ENCODE measurements around the gene FBXO45.
A peak's percentile ranks its signal among the peaks of the same experiment; 100 is the strongest.
"Not testable (repeated sequence)": the region's sequence is repeated elsewhere in the genome, so short reads cannot be mapped to it uniquely, and the experiment has no call there.

FBXO45 gene

GRCh38 chr3:196611761-196612483 is 43.5 kb downstream of the FBXO45 start:
- no peak for TF ChIP-seq CTCF (conservative IDR thresholded peaks at IDR 0.05; ENCODE audit: low read length)
- no peak for TF ChIP-seq EZH2phosphoT487 (IDR thresholded peaks at IDR 0.05; ENCODE audit: borderline replicate concordance)
- H4K20me1 ChIP-seq (ENCODE audit: insufficient read depth, low read length, poor library complexity, severe bottlenecking) = no peaks in the 10 kb centered on the region
- peaks cover 12% of the 10 kb centered on the region; the same call in 1 of the 2 replicates for H3F3A ChIP-seq (ENCODE audit: low read depth)
- H2AFZ ChIP-seq (ENCODE audit: low read length) = no peak overlapping the region; the same call in 1 of the 2 replicates
- H3K9me3 ChIP-seq (ENCODE audit: insufficient read depth, low read depth, low read length) = no peaks in the 10 kb centered on the region
- H3K27me3 ChIP-seq (ENCODE audit: insufficient read depth, low read length, poor library complexity, severe bottlenecking) = no peaks in the 10 kb centered on the region
- H3K9me2 ChIP-seq (replicated peaks; ENCODE audit: low read depth, low read length) = no peaks in the 10 kb centered on the region
- no peaks in the 10 kb centered on the region for H3K36me3 ChIP-seq (ENCODE audit: insufficient read depth, low read length)
- H3K4me1 ChIP-seq (ENCODE audit: insufficient read depth, low read length, poor library complexity, severe bottlenecking) = peaks cover 46% of the 10 kb centered on the region
- H3K9ac ChIP-seq (ENCODE audit: low read depth, low read length, poor library complexity, severe bottlenecking) = peak overlapping the region; percentile 86
- H3K79me2 ChIP-seq (ENCODE audit: insufficient read depth, low read length) = peaks cover 33% of the 10 kb centered on the region
- H3K4me2 ChIP-seq (ENCODE audit: low read depth, low read length, poor library complexity, severe bottlenecking) = peak overlapping the region; percentile 88
- H3K4me3 ChIP-seq (ENCODE audit: low read length, poor library complexity, severe bottlenecking) = peak overlapping the region; percentile 67

GRCh38 chr3:196615234-196615633 is 46.8 kb downstream of the FBXO45 start:
- not testable (repeated sequence) for H2AFZ ChIP-seq (ENCODE audit: low read length); H3K27me3 ChIP-seq (ENCODE audit: insufficient read depth, low read length, poor library complexity, severe bottlenecking); H4K20me1 ChIP-seq (ENCODE audit: insufficient read depth, low read length, poor library complexity, severe bottlenecking); H3K4me3 ChIP-seq (ENCODE audit: low read length, poor library complexity, severe bottlenecking); H3K9ac ChIP-seq (ENCODE audit: low read depth, low read length, poor library complexity, severe bottlenecking); H3K9me3 ChIP-seq (ENCODE audit: insufficient read depth, low read depth, low read length); H3K4me2 ChIP-seq (ENCODE audit: low read depth, low read length, poor library complexity, severe bottlenecking); H3K36me3 ChIP-seq (ENCODE audit: insufficient read depth, low read length); H3K9me2 ChIP-seq (replicated peaks; ENCODE audit: low read depth, low read length)
- Histone ChIP-seq H3K4me1 (ENCODE audit: insufficient read depth, low read length, poor library complexity, severe bottlenecking) (peaks cover 51% of the 10 kb centered on the region), H3K79me2 (ENCODE audit: insufficient read depth, low read length) (peaks cover 25% of the 10 kb centered on the region), H3F3A (ENCODE audit: low read depth) (peaks cover 12% of the 10 kb centered on the region; the same call in 1 of the 2 replicates)

- Histone ChIP-seq H3K4me1 (ENCODE audit: insufficient read depth, low read length, poor library complexity, severe bottlenecking) (peaks cover 34% of the 10 kb centered on the region), H4K20me1 (ENCODE audit: insufficient read depth, low read length, poor library complexity, severe bottlenecking) (no peaks in the 10 kb centered on the region), H3K9ac (ENCODE audit: low read depth, low read length, poor library complexity, severe bottlenecking) (no peak overlapping the region), H3K9me2 (replicated peaks; ENCODE audit: low read depth, low read length) (no peaks in the 10 kb centered on the region), H2AFZ (ENCODE audit: low read length) (no peak overlapping the region), H3K4me3 (ENCODE audit: low read length, poor library complexity, severe bottlenecking) (no peak overlapping the region), H3K27me3 (ENCODE audit: insufficient read depth, low read length, poor library complexity, severe bottlenecking) (no peaks in the 10 kb centered on the region), H3K9me3 (ENCODE audit: insufficient read depth, low read depth, low read length) (no peaks in the 10 kb centered on the region), H3K36me3 (ENCODE audit: insufficient read depth, low read length) (no peaks in the 10 kb centered on the region), H3K79me2 (ENCODE audit: insufficient read depth, low read length) (0 out of 2 replicates have a peak, but pooled peaks cover 11% of the 10 kb centered on the region), H3F3A (ENCODE audit: low read depth) (peaks cover 6% of the 10 kb centered on the region; the same call in 1 of the 2 replicates), H3K4me2 (ENCODE audit: low read depth, low read length, poor library complexity, severe bottlenecking) (no peak overlapping the region)
- no peak for TF ChIP-seq CTCF (conservative IDR thresholded peaks at IDR 0.05; ENCODE audit: low read length)
- no peak for TF ChIP-seq EZH2phosphoT487 (IDR thresholded peaks at IDR 0.05; ENCODE audit: borderline replicate concordance)
Measured at GRCh38 chr3:196617256-196617655, 48.8 kb downstream of the FBXO45 start.

GRCh38 chr3:196619223-196619622 is 50.8 kb downstream of the FBXO45 start:
- no peak overlapping the region for H3K4me3 ChIP-seq (ENCODE audit: low read length, poor library complexity, severe bottlenecking)
- H3F3A ChIP-seq (ENCODE audit: low read depth) = no peaks in the 10 kb centered on the region
- no peak overlapping the region for H3K4me2 ChIP-seq (ENCODE audit: low read depth, low read length, poor library complexity, severe bottlenecking)
- H3K9me3 ChIP-seq (ENCODE audit: insufficient read depth, low read depth, low read length) = no peaks in the 10 kb centered on the region
- H3K36me3 ChIP-seq (ENCODE audit: insufficient read depth, low read length) = no peaks in the 10 kb centered on the region
- peak overlapping the region; percentile 28 for H3K9ac ChIP-seq (ENCODE audit: low read depth, low read length, poor library complexity, severe bottlenecking)
- TF ChIP-seq EZH2phosphoT487 (IDR thresholded peaks at IDR 0.05; ENCODE audit: borderline replicate concordance) (no peak), CTCF (conservative IDR thresholded peaks at IDR 0.05; ENCODE audit: low read length) (no peak)
- H2AFZ ChIP-seq (ENCODE audit: low read length) = no peak overlapping the region
- no peaks in the 10 kb centered on the region for H3K27me3 ChIP-seq (ENCODE audit: insufficient read depth, low read length, poor library complexity, severe bottlenecking)
- 0 out of 2 replicates have a peak, but pooled peaks cover under 1% of the 10 kb centered on the region for H3K79me2 ChIP-seq (ENCODE audit: insufficient read depth, low read length)
- no peaks in the 10 kb centered on the region for H4K20me1 ChIP-seq (ENCODE audit: insufficient read depth, low read length, poor library complexity, severe bottlenecking)
- no peaks in the 10 kb centered on the region for H3K9me2 ChIP-seq (replicated peaks; ENCODE audit: low read depth, low read length)
- H3K4me1 ChIP-seq (ENCODE audit: insufficient read depth, low read length, poor library complexity, severe bottlenecking) = peaks cover 16% of the 10 kb centered on the region

GRCh38 chr3:196619627-196620026 is 51.2 kb downstream of the FBXO45 start:
- H3K79me2 ChIP-seq (ENCODE audit: insufficient read depth, low read length); H4K20me1 ChIP-seq (ENCODE audit: insufficient read depth, low read length, poor library complexity, severe bottlenecking); H3K27me3 ChIP-seq (ENCODE audit: insufficient read depth, low read length, poor library complexity, severe bottlenecking); H3K9me3 ChIP-seq (ENCODE audit: insufficient read depth, low read depth, low read length); H2AFZ ChIP-seq (ENCODE audit: low read length); H3K4me3 ChIP-seq (ENCODE audit: low read length, poor library complexity, severe bottlenecking); H3K4me2 ChIP-seq (ENCODE audit: low read depth, low read length, poor library complexity, severe bottlenecking); H3K9me2 ChIP-seq (replicated peaks; ENCODE audit: low read depth, low read length); H3K36me3 ChIP-seq (ENCODE audit: insufficient read depth, low read length); H3F3A ChIP-seq (ENCODE audit: low read depth): not testable (repeated sequence)
- Histone ChIP-seq H3K9ac (ENCODE audit: low read depth, low read length, poor library complexity, severe bottlenecking) (peak overlapping the region; percentile 14), H3K4me1 (ENCODE audit: insufficient read depth, low read length, poor library complexity, severe bottlenecking) (peaks cover 16% of the 10 kb centered on the region)
